ENCODE measurements around the gene DYRK3. TPM values are rescaled to one million over a fixed set of nuclear protein-coding genes. Genes with fewer than 3 reads are reported as not detected.
A peak's percentile ranks its signal among the peaks of the same experiment; 100 is the strongest.

Gene DYRK3
- total and polyA plus RNA-seq, 2 of the 13 experiments (the other 11 are each of a cell fraction or from before 2014, with no cell fraction given): 0.48 to 2.8 TPM

GRCh38 chr1:206635080-206635977 lies at the start of gene DYRK3 (continued):
- TF ChIP-seq SMARCC2 (IDR thresholded peaks at IDR 0.05): no peak
- peak; percentile 55 for TF ChIP-seq ZBTB38 (CRISPR knock-in tag; IDR thresholded peaks at IDR 0.05)
- no peak for TF ChIP-seq ATF3 (CRISPR knock-in tag; IDR thresholded peaks at IDR 0.05)
- TF ChIP-seq SATB2 (CRISPR knock-in tag; IDR thresholded peaks at IDR 0.05): no peak
- no peak; the same call in 1 of the 2 replicates for TF ChIP-seq ZNF839 (CRISPR knock-in tag; IDR thresholded peaks at IDR 0.05; ENCODE audit: borderline replicate concordance)
- peak; percentile 55; the same call in 1 of the 2 replicates for TF ChIP-seq ZNF563 (CRISPR knock-in tag; IDR thresholded peaks at IDR 0.05)
- TF ChIP-seq HOXA7 (CRISPR knock-in tag; IDR thresholded peaks at IDR 0.05): no peak
- TF ChIP-seq, protein P1, sequence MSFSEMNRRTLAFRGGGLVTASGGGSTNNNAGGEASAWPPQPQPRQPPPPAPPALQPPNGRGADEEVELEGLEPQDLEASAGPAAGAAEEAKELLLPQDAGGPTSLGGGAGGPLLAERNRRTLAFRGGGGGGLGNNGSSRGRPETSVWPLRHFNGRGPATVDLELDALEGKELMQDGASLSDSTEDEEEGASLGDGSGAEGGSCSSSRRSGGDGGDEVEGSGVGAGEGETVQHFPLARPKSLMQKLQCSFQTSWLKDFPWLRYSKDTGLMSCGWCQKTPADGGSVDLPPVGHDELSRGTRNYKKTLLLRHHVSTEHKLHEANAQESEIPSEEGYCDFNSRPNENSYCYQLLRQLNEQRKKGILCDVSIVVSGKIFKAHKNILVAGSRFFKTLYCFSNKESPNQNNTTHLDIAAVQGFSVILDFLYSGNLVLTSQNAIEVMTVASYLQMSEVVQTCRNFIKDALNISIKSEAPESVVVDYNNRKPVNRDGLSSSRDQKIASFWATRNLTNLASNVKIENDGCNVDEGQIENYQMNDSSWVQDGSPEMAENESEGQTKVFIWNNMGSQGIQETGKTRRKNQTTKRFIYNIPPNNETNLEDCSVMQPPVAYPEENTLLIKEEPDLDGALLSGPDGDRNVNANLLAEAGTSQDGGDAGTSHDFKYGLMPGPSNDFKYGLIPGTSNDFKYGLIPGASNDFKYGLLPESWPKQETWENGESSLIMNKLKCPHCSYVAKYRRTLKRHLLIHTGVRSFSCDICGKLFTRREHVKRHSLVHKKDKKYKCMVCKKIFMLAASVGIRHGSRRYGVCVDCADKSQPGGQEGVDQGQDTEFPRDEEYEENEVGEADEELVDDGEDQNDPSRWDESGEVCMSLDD (CRISPR knock-in tag; IDR thresholded peaks at IDR 0.05; ENCODE audit: borderline replicate concordance): peak; percentile 84; the same call in 1 of the 2 replicates
- peak; percentile 80; the same call in 1 of the 2 replicates for TF ChIP-seq ZSCAN30 (CRISPR knock-in tag; IDR thresholded peaks at IDR 0.05)
- no peak for TF ChIP-seq ZNF530 (CRISPR knock-in tag; IDR thresholded peaks at IDR 0.05; ENCODE audit: low read depth)
- TF ChIP-seq ZNF446 (CRISPR knock-in tag; IDR thresholded peaks at IDR 0.05): peak; percentile 79; the same call in 1 of the 2 replicates
- 0 out of 2 replicates have a peak, but pooled peaks have one; percentile 30 for TF ChIP-seq ZNF83 (CRISPR knock-in tag; IDR thresholded peaks at IDR 0.05; ENCODE audit: borderline replicate concordance)
- peak; percentile 51; the same call in 1 of the 2 replicates for TF ChIP-seq ZNF761 (CRISPR knock-in tag; conservative IDR thresholded peaks at IDR 0.05)
- 0 out of 2 replicates have a peak, but pooled peaks have one; percentile 52 for TF ChIP-seq ZNF75D (CRISPR knock-in tag; IDR thresholded peaks at IDR 0.05; ENCODE audit: borderline replicate concordance)
- no peak for TF ChIP-seq SRF (IDR thresholded peaks at IDR 0.05; ENCODE audit: low read depth, low read length)
- TF ChIP-seq STAG1 (CRISPR knock-in tag; IDR thresholded peaks at IDR 0.05): no peak
- TF ChIP-seq IRF2 (CRISPR knock-in tag; IDR thresholded peaks at IDR 0.05): peak; percentile 30; the same call in 1 of the 2 replicates
- peak; percentile 75; the same call in 1 of the 2 replicates for TF ChIP-seq ZNF260 (CRISPR knock-in tag; IDR thresholded peaks at IDR 0.05; ENCODE audit: borderline replicate concordance, low read depth)
- no peak for TF ChIP-seq AKNA (CRISPR knock-in tag; IDR thresholded peaks at IDR 0.05; ENCODE audit: borderline replicate concordance)
- TF ChIP-seq BCL6 (CRISPR knock-in tag; IDR thresholded peaks at IDR 0.05): peak; percentile 16; the same call in 1 of the 2 replicates
- TF ChIP-seq ZNF607 (CRISPR knock-in tag; IDR thresholded peaks at IDR 0.05; ENCODE audit: borderline replicate concordance): no peak; the same call in 1 of the 2 replicates
- no peak for TF ChIP-seq RARG (CRISPR knock-in tag; IDR thresholded peaks at IDR 0.05; ENCODE audit: low read depth)
